HG03439 (cell line): Measurements from ENCODE around the gene ZFHX2.
"Not testable (repeated sequence)": the region's sequence is repeated elsewhere in the genome, so short reads cannot be mapped to it uniquely, and the experiment has no call there.

Source experiments
- ATAC-seq: cut with Tn5 transposase; IDR thresholded peaks from one replicate; pipeline ENCODE4 v1.9.1; 2021; ENCODE audit warnings: mild to moderate bottlenecking, moderate library complexity; ENCODE audit not compliant: unreplicated experiment

ZFHX2 gene

GRCh38 chr14:23544511-23545447 lies 6.8 kb downstream of the ZFHX2 start:
- no peak for ATAC-seq

GRCh38 chr14:23543403-23543802 lies 8.2 kb downstream of the ZFHX2 start:
- no peak for ATAC-seq

GRCh38 chr14:23542261-23542660 lies 9.3 kb downstream of the ZFHX2 start:
- ATAC-seq = no peak

GRCh38 chr14:23540141-23540469 lies 11.5 kb downstream of the ZFHX2 start:
- ATAC-seq = no peak

- peak; percentile 66 for ATAC-seq
Measured at GRCh38 chr14:23539248-23540140, 12.1 kb downstream of the ZFHX2 start.

- ATAC-seq = no peak
Measured at GRCh38 chr14:23538785-23539184, 12.8 kb downstream of the ZFHX2 start.

GRCh38 chr14:23538050-23538718 lies 13.4 kb downstream of the ZFHX2 start:
- no peak for ATAC-seq

GRCh38 chr14:23537351-23538049 lies 14.1 kb downstream of the ZFHX2 start:
- no peak for ATAC-seq

GRCh38 chr14:23536906-23537305 lies 14.7 kb downstream of the ZFHX2 start:
- not testable (repeated sequence) for ATAC-seq

GRCh38 chr14:23536494-23536893 lies 15.1 kb downstream of the ZFHX2 start:
- no peak for ATAC-seq

GRCh38 chr14:23535943-23536342 lies 15.6 kb downstream of the ZFHX2 start:
- ATAC-seq = no peak

GRCh38 chr14:23533652-23534435 lies 17.7 kb downstream of the ZFHX2 start:
- no peak for ATAC-seq

- no peak for ATAC-seq
Measured at GRCh38 chr14:23532658-23533057, 18.9 kb downstream of the ZFHX2 start.

GRCh38 chr14:23531391-23531790 lies 20.2 kb downstream of the ZFHX2 start:
- no peak for ATAC-seq

- no peak for ATAC-seq
Measured at GRCh38 chr14:23530375-23531055, 21.1 kb downstream of the ZFHX2 start.

- ATAC-seq = no peak
Measured at GRCh38 chr14:23529016-23529415, 22.5 kb downstream of the ZFHX2 start.

- no peak for ATAC-seq
Measured at GRCh38 chr14:23528555-23528954, 23.0 kb downstream of the ZFHX2 start.

GRCh38 chr14:23525611-23526010 lies 26.0 kb downstream of the ZFHX2 start:
- no peak for ATAC-seq

GRCh38 chr14:23524954-23525353 lies 26.6 kb downstream of the ZFHX2 start:
- no peak for ATAC-seq
